Colonic mucosa (tissue), 4 donors: Measurements from ENCODE around the gene CPXM1. TPM values are rescaled to one million over a fixed set of nuclear protein-coding genes. Genes with fewer than 3 reads are reported as not detected.

Experiments used
- DNase-seq: peaks from one replicate; pipeline ENCODE4 v3.0.0-alpha.2; 2020
- H3K27ac ChIP-seq: fragments of 200-600 bp; one replicate; pipeline ENCODE4 v1.8.0; 2021
- H3K27me3 ChIP-seq: fragments of 200-600 bp; one replicate; pipeline ENCODE4 v1.8.0; 2021
- H3K36me3 ChIP-seq: fragments of 200-600 bp; one replicate; pipeline ENCODE4 v1.8.0; 2021
- H3K4me1 ChIP-seq: fragments of 200-600 bp; one replicate; pipeline ENCODE4 v1.8.0; 2021; ENCODE audit warnings: mild to moderate bottlenecking
- H3K4me3 ChIP-seq: fragments of 200-600 bp; one replicate; pipeline ENCODE4 v1.8.0; 2021
- H3K9ac ChIP-seq, 2 donors: one replicate each; pipeline ENCODE4 v1.7.0; 2013; ENCODE audit warnings: control low read depth in 2 of 2, low read depth in 2 of 2, low read length in 2 of 2
- H3K9me3 ChIP-seq: fragments of 200-600 bp; one replicate; pipeline ENCODE4 v1.8.0; 2021
- CTCF ChIP-seq: fragments of 200-600 bp; IDR thresholded peaks from one replicate; pipeline ENCODE4 v1.8.0; 2022; ENCODE audit warnings: antibody characterized with exemption, mild to moderate bottlenecking
- intact Hi-C: fragments of 100-400 bp; cut with DNase I; formaldehyde crosslinking; loops from one replicate; pipeline ENCODE4 v1.14.1; 2022
- total RNA-seq, 2 donors: library from RNA; stranded (reverse); fragmentation: NEBNext Ultra II Directional in 1 of 2; extraction: Animal tissue kit (Norgen Biotek cat#: 25700) in 1 of 2; gene quantifications; one replicate each; pipeline ENCODE4 v1.2.1, GENCODE V29; 2021
- donor health status: healthy.
- donor health status: DM: no; HTN: no; CAD: no.
- donor health status: DM: no; HTN: no; CAD: no.

CPXM1 gene
- total RNA-seq, 2 donors from 2014 or later, result 0.98 to 1.1 TPM

GRCh38 chr20:2820896-2821869 is 20.8 kb upstream of the CPXM1 start:
- no peak for TF ChIP-seq CTCF
- H3K9me3 ChIP-seq, result no peaks in the 10 kb centered on the region
- no peaks in the 10 kb centered on the region for H3K4me1 ChIP-seq
- H3K36me3 ChIP-seq, result no peaks in the 10 kb centered on the region
- no peak for DNase-seq
- no peak overlapping the region for H3K9ac ChIP-seq
- H3K27ac ChIP-seq, result no peak overlapping the region
- intact Hi-C loops, result no loop called here
- no peak overlapping the region for H3K4me3 ChIP-seq
- peaks cover 32% of the 10 kb centered on the region for H3K27me3 ChIP-seq

- peaks cover 27% of the 10 kb centered on the region for H3K27me3 ChIP-seq
- no peak overlapping the region for H3K27ac ChIP-seq
- no peaks in the 10 kb centered on the region for H3K4me1 ChIP-seq
- no peak for DNase-seq
- H3K36me3 ChIP-seq, result no peaks in the 10 kb centered on the region
- no peaks in the 10 kb centered on the region for H3K9me3 ChIP-seq
- intact Hi-C loops, result no loop called here
- H3K9ac ChIP-seq, result no peak overlapping the region
- H3K4me3 ChIP-seq, result no peak overlapping the region
- no peak for TF ChIP-seq CTCF
These were observed 19.9 kb upstream of the CPXM1 start for GRCh38 chr20:2820084-2820895.

- Histone ChIP-seq H3K9me3 (no peaks in the 10 kb centered on the region), H3K9ac (no peak overlapping the region), H3K27me3 (peaks cover 27% of the 10 kb centered on the region), H3K4me3 (no peak overlapping the region), H3K27ac (no peak overlapping the region), H3K36me3 (no peaks in the 10 kb centered on the region), H3K4me1 (no peaks in the 10 kb centered on the region)
- TF ChIP-seq CTCF, result no peak
- DNase-seq, result no peak
- intact Hi-C loops, result no loop called here
These were observed 17.6 kb upstream of the CPXM1 start for GRCh38 chr20:2817891-2818595.

- TF ChIP-seq CTCF, result no peak
- no peak overlapping the region for H3K27ac ChIP-seq
- intact Hi-C loops, result no loop called here
These were observed 16.9 kb upstream of the CPXM1 start for GRCh38 chr20:2817341-2817726.

More at GRCh38 chr20:2817341-2817726, 16.9 kb upstream of the CPXM1 start:
- no peaks in the 10 kb centered on the region for H3K36me3 ChIP-seq
- H3K27me3 ChIP-seq, result peaks cover 27% of the 10 kb centered on the region
- DNase-seq, result no peak
- no peak overlapping the region for H3K4me3 ChIP-seq
- no peaks in the 10 kb centered on the region for H3K9me3 ChIP-seq
- no peak overlapping the region for H3K9ac ChIP-seq
- H3K4me1 ChIP-seq, result no peaks in the 10 kb centered on the region
